ENCODE results near the gene FCN1. TPM values are rescaled to one million over a fixed set of nuclear protein-coding genes. Genes with fewer than 3 reads are reported as not detected.

Gene FCN1
- total and polyA plus RNA-seq, 9 of the 15 experiments (the other 6 are each of a cell fraction or from before 2014, with no cell fraction given) = not detected

DNA sequence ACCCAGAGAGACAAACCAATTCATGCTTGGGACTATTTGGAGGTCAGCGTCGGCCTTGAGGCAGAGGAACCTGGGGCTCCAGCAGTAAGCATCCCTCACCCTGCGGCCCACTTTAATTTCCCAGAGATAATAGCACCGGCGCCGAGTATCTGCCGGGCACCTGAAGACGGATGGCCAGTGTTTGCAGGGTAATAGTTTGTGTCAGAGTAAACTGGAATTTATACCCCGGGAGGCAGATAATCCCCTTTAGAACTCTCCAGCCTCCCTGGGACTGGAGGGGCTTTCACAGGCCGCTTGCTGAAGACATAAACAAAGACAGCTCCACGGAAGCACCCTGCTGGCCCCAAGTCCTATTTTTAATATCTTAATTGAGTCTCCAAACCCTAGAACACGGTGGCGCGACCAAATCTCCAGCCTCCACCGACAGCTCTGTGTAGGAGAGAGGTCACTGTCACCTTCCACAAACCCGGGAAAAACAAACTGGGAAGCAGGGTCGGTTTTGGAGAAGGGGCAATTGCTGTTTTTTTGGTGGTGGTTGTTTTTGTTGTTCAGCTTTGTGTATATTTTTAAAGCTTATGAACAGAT is 17.4 kb upstream of the FCN1 start:
- ChIA-PET CTCF (ENCODE audit: low intra/inter-chr PET ratio) (no interaction called here), POLR2A (no interaction called here)
- no peaks in the 10 kb centered on the region for H3K9me1 ChIP-seq (ENCODE audit: control insufficient read depth, insufficient read depth, low read length)
- peaks cover 9 to 74% of the 10 kb centered on the region in 2 experiments for H3K27me3 ChIP-seq (ENCODE audit: control insufficient read depth in 2 of 2, insufficient read depth in 2 of 2, low read length in 2 of 2)
- no peak overlapping the region for H3K4me3 ChIP-seq
- no peaks in the 10 kb centered on the region for H3K4me1 ChIP-seq (replicated peaks in 1 of 2; ENCODE audit: control insufficient read depth in 2 of 2, insufficient read depth in 2 of 2, low read length in 2 of 2)
- BruUV-seq (replicated peaks) = no TSS peak
- intact Hi-C loops (cut with micrococcal nuclease) (no loop called here), in situ Hi-C loops (cut with MboI) (no loop called here)
- FAIRE-seq = no peak
- H3K36me3 ChIP-seq (ENCODE audit: control insufficient read depth, insufficient read depth, low read length) = no peaks in the 10 kb centered on the region
- H3K4me2 ChIP-seq (ENCODE audit: insufficient read depth, low read length) = no peak overlapping the region
- DNase-seq (ENCODE audit: extremely low read depth in 1 of 4, low spot score in 3 of 4) = no peak
- TF ChIP-seq CREBBP (IDR thresholded peaks at IDR 0.05; ENCODE audit: low read depth, low read length) = no peak
- TF ChIP-seq PHTF2 (CRISPR knock-in tag; IDR thresholded peaks at IDR 0.05) = no peak
- no peak for TF ChIP-seq SMARCC2 (IDR thresholded peaks at IDR 0.05; ENCODE audit: low read depth)
- TF ChIP-seq U2AF2 (optimal IDR thresholded peaks at IDR 0.05; ENCODE audit: low read depth, low read length) = no peak
- TF ChIP-seq RBM39 (optimal IDR thresholded peaks at IDR 0.05; ENCODE audit: low read depth, low read length) = no peak
- no peak for TF ChIP-seq NRF1 (conservative IDR thresholded peaks at IDR 0.05 in 1 of 2, IDR thresholded peaks at IDR 0.05 in 1 of 2)
- TF ChIP-seq MEIS2 (IDR thresholded peaks at IDR 0.05; ENCODE audit: partially characterized antibody) = no peak
- H2AFZ ChIP-seq (ENCODE audit: low read depth, low read length) = no peak overlapping the region
- no peaks in the 10 kb centered on the region for H3K79me2 ChIP-seq (ENCODE audit: control insufficient read depth, insufficient read depth, low read length)
- ATAC-seq = no peak
- H3K27ac ChIP-seq (ENCODE audit: extremely low read depth, low read depth, low read length) = no peak overlapping the region
- peaks cover 16% of the 10 kb centered on the region for H4K20me1 ChIP-seq (replicated peaks; ENCODE audit: control insufficient read depth, insufficient read depth, low read length)
- WGBS (ENCODE audit: insufficient coverage, low coverage, missing lambda C conversion rate) = under 1% methylated on average over 17 of the region's 17 CpGs
- no peaks in the 10 kb centered on the region for H3K9me3 ChIP-seq (replicated peaks; ENCODE audit: control insufficient read depth, insufficient read depth, low read depth, low read length)
- H3K9ac ChIP-seq (ENCODE audit: insufficient read depth in 1 of 2, low read depth in 2 of 2, low read length in 2 of 2) = no peak overlapping the region
